ENCODE data around the gene INTS15.

The INTS15 gene

GRCh38 chr7:6644728-6645127 lies 54.9 kb downstream of the INTS15 start:
- DNase-seq, result no peak

- no peak for DNase-seq
Measured at GRCh38 chr7:6646465-6646864, 56.6 kb downstream of the INTS15 start.

GRCh38 chr7:6647080-6647479 lies 57.3 kb downstream of the INTS15 start:
- no peak for DNase-seq

DNA sequence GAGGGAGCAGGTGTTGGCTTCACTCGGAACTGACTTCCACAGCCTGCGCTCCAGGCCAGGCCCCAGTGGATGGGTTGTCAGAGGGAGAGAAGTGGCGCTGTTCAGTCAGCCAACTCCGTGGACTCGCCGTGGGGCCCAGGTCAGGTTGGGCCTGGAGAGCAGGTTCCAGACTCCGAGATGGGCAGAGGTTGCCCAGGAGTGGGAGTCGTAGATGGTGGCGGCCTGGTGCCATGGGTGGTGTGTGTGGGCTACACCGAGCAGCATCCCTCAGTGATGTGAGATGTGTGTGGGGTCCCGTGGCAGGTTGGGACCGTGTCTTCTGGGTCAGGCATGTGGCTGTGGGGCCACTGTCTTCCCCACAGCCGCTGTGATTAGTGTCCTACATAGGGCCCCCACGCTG lies 57.7 kb downstream of the INTS15 start:
- DNase-seq, result no peak

DNA sequence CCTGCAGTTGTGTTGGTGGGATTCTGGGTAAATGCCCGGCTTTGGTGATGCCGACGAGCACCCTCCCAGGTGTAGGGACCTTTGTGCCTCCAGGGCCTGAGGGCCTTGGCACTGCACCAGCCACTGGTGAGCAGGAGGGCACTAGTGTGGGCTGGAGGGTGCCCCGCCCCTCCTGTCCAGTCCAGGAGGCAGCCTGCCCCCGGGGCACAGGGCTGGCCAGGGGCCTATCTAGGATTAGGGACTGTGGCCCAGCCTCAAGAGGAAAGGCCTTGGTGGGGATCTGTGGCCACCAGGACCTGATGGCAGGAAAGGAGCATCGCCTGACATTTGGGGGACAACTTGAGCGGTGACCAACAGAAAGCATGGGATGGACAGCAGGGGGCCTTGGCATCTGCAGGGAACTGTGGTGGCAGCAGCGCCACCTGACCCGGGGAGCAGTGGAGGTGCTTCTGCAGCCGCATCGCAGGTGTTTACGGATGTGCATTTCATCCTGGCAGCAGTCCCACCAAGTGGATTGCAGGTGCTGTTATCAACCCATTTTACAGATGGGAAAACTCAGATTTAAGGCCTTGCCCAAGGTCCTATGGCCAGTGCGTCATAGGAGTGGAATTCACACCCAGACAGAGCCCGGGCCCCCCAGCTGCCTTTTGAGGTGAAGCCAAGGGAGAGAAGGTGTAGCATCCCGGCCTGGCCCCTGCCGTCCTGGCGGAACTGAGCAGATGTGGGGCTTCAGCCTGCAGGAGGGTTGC lies 58.4 kb downstream of the INTS15 start:
- no peak for DNase-seq

DNA sequence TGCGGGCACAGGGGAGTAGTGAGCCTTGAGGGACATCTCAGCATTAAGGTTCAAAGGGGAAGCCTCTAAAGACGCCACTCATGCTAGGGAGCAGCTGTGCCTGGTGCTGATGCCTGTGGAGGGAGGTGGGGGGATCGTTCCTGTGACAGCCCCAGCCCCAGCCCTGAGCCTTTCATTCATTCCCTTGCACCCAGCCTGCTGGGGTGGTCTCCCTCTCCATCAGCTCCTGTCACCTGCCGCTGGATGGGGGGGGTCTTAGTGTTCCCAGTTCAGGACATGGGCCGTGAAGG lies 58.9 kb downstream of the INTS15 start:
- DNase-seq, result no peak

DNA sequence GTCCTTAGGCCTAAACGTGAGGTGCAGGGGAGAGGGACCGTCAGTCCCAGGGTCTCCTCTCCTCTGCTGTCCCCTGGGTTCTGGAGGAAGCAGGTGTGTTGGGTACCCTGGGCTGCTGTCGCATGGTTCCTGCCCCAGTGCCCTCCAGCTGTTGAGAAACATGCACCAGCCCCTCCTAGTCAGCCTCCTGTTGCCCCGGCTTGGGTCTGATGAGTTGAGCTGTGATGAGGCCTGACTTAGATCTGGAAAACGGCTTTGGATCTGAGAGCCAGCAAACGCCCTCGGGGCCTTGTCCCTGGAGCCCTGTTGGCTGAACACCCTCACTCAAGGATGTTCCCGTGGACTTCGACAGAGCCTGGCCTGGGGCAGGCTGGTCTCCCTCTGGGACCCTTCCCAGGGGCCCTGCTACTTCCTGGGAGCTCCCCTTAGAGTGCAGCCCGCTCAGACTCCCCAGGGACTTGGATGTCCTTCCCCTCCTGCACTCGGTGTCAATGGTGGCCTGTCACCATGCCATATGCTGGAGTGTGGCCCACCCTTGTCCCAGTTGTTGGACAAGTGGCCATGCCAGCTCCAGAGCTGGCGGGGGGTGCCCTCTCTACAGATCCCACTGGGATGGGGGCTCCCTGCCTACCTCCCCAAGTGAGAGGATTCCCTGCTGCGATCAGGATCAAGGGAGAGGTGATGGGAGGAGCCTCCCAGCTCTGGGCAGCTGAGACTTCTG lies 59.6 kb downstream of the INTS15 start:
- DNase-seq, result no peak

DNA sequence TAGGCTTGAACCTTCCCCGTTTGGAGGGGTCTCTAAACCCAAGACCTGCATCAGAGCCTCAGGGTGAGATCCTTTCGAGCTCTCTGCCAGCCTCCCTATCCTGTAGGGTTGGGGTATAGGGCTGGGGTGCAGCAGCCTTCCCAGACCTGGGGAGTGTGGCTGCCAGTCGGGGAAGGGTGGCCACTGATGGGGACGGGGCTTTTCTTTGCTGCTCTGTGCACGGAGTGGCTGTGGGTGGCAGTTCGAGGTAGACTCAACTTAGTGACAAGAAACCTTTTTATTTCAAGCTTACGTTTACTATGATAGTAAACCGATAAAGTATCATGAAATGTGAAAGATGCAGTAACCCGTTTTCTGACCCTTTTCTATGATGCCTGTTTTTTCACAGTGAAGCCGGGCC lies 60.3 kb downstream of the INTS15 start:
- no peak for DNase-seq

DNA sequence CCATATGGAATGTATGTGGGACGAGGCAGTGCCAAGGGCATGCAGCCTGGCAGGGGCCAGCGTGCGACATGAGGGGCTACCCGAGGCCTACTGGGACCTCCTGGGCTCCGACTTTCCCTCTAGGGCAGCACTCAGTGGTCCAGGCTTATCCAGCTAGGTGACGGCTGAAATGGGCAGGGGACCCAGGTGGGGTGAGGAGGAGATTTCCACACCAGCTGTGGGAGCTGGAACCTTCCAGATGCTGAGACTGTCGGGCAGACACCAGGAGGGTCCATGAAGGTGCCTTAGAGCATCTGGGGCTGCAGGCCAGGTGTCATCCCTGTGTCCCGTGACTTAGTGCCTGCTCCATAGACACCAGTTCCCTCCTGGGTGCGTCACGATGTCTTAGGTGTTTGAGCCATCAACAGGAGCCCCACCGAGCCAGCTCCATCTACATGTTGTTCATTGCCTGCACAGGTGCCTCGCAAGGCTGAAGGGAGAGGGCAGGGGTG lies 60.7 kb downstream of the INTS15 start:
- no peak for DNase-seq

GRCh38 chr7:6651851-6652445 lies 62.1 kb downstream of the INTS15 start:
- DNase-seq, result no peak

GRCh38 chr7:6652446-6653011 lies 62.7 kb downstream of the INTS15 start:
- no peak for DNase-seq

- no peak for DNase-seq
Measured at GRCh38 chr7:6653071-6654003, 63.5 kb downstream of the INTS15 start.

GRCh38 chr7:6654113-6654841 lies 64.5 kb downstream of the INTS15 start:
- no peak for DNase-seq

- DNase-seq, result no peak
Measured at GRCh38 chr7:6654842-6655610, 65.2 kb downstream of the INTS15 start.

GRCh38 chr7:6655636-6656385 lies 66.0 kb downstream of the INTS15 start:
- no peak for DNase-seq

DNA sequence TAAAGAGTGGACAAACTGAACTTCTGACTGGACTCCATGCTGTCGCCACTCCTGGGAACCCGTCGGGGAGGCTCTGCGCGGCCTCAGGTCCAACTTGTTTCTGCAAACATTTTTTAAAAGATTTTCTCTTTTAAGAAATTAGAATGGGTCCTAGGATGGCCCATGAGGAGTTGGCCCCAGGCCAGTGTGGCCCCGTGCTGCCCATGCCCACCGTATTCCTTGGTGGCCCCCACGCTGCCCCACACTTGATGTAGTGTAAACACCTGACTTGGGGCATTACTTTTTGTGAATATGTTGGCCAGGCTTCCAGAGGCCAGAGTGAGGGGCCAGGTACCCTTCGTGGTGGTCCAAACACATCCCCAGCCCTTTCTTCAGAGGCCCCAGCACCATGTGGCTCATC lies 66.6 kb downstream of the INTS15 start:
- DNase-seq, result no peak

All from hematopoietic multipotent progenitor cell treated with erythropoietin and hydrocortisone succinate and interleukin-3 and kit ligand, for 4 days (in vitro differentiated cells).